HG02973 (cell line): ENCODE results near the gene MAGEH1.
A peak's percentile ranks its signal among the peaks of the same experiment; 100 is the strongest.
"Not testable (repeated sequence)": the region's sequence is repeated elsewhere in the genome, so short reads cannot be mapped to it uniquely, and the experiment has no call there.

Experiments
- ATAC-seq: cut with Tn5 transposase; IDR thresholded peaks from one replicate; pipeline ENCODE4 v1.9.1; 2021; ENCODE audit warnings: moderate library complexity; ENCODE audit not compliant: unreplicated experiment

Gene MAGEH1

DNA sequence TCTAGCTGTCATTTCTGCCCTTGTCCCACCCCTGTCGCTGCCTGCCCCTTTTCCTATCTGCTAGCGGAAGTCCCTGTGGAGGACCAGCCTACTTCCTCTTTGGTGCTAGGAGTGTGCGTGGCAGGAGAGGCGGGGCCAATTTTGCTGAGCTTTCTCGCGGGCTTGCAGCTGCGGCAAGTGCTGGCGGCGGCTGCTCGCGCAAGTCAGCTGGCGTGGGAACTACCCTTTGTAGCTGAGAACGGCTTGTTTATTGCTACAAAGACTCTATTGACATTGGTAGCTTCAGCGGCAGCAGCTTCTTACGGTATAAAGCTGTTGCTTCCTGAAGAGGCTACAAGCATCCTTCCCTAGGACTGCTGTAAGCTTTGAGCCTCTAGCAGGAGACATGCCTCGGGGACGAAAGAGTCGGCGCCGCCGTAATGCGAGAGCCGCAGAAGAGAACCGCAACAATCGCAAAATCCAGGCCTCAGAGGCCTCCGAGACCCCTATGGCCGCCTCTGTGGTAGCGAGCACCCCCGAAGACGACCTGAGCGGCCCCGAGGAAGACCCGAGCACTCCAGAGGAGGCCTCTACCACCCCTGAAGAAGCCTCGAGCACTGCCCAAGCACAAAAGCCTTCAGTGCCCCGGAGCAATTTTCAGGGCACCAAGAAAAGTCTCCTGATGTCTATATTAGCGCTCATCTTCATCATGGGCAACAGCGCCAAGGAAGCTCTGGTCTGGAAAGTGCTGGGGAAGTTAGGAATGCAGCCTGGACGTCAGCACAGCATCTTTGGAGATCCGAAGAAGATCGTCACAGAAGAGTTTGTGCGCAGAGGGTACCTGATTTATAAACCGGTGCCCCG, at the start of gene MAGEH1:
Gene MAGEH1 (plus strand): TSS at position 138 of the 843 bp plus-strand sequence. CDS start 248 bp downstream, at position 386.
- ATAC-seq: peak; percentile 98

GRCh38 chrX:55427079-55427478, 24.8 kb upstream of the MAGEH1 start:
- ATAC-seq: not testable (repeated sequence)

DNA sequence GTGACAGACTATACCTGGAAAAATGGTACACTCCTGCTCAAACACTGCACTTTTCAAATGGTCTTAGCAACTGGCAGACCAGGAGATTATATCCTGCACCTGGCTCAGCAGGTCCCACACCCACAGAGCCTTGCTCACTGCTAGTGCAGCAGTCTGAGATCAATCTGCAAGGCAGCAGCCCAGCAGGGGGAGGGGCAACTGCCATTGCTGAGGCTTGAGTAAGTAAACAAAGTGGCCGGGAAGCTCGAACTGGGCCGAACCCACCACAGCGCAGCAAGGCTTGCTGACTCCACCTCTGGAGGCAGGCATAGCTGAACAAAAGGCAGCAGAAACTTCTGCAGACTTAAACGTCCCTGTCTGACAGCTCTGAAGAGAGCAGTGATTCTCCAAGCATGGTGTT, 8.5 kb upstream of the MAGEH1 start:
- not testable (repeated sequence) for ATAC-seq

- no peak for ATAC-seq
These were observed 1.7 kb upstream of the MAGEH1 start for GRCh38 chrX:55450259-55450658.

DNA sequence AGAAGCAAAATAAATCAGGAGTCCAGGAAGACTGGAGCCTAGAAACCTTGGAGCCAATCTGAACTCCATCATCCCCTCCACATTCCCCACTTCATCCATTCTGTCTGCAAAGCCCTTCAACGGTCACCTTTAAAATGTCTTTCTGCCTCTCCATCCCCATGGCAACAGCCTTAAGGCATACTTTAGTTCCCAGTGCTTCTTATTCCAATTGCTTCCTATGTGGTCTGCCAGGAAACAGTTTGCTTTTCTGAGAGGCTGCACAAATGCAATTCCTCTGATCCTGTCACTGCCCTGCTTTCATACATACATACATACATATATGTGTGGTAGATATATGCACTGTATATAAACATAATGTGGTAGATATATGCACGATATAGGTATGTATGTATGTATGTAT, 786 bp upstream of the MAGEH1 start:
- ATAC-seq: no peak

GRCh38 chrX:55451626-55451989, 319 bp upstream of the MAGEH1 start:
- peak; percentile 27 for ATAC-seq

DNA sequence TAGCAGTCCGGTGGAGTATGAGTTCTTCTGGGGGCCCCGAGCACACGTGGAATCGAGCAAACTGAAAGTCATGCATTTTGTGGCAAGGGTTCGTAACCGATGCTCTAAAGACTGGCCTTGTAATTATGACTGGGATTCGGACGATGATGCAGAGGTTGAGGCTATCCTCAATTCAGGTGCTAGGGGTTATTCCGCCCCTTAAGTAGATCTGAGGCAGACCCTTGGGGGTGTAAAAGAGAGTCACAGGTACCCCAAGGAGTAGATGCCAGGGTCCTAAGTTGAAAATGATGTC, 852 bp downstream of the MAGEH1 start:
- no peak for ATAC-seq

DNA sequence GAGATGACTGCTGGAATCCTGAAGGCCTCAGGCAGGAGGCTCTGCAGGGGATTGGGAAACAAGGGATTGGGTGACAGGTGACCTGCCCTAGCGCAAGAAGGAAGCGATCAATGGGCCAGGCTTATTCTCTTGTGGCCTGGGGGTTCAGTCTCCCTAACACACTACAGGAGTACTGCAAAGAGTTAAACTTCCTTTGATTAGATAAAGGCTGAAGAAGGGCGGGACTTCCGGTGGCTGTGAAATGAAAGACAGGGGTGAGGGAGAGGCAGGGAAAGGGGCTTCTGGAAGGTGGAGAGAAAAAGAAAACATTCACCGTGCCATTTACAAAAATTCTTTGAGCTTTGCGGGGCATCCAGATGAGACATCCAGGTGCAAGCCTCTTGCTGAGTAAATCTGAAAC, 3.8 kb downstream of the MAGEH1 start:
- not testable (repeated sequence) for ATAC-seq

DNA sequence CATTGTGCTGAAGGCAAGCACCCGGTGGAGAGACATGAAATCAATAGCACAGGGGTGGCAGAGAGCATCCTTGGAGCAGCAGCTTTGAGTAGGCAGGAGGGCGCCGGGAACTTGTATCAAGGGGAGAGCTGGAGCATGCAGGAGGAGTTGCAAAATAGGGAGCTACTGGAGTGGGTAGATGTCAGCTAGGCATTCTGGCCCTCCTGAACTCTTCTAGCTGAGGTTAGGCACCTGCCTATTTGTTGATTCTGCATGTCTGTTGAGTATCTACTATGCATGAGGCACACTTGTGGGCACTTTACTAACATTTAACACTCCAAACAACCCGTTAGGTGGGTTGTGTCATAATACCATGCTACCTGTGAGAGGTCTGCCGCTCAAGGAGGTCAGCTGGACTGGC, 7.5 kb downstream of the MAGEH1 start:
- ATAC-seq: not testable (repeated sequence)

GRCh38 chrX:55459926-55460325, 8.0 kb downstream of the MAGEH1 start:
- ATAC-seq: not testable (repeated sequence)

GRCh38 chrX:55464050-55464449, 12.1 kb downstream of the MAGEH1 start:
- not testable (repeated sequence) for ATAC-seq

- not testable (repeated sequence) for ATAC-seq
These were observed 13.2 kb downstream of the MAGEH1 start for GRCh38 chrX:55465108-55465507.

GRCh38 chrX:55465791-55466190, 13.9 kb downstream of the MAGEH1 start:
- ATAC-seq: not testable (repeated sequence)

GRCh38 chrX:55479956-55480355, 28.0 kb downstream of the MAGEH1 start:
- ATAC-seq: not testable (repeated sequence)

DNA sequence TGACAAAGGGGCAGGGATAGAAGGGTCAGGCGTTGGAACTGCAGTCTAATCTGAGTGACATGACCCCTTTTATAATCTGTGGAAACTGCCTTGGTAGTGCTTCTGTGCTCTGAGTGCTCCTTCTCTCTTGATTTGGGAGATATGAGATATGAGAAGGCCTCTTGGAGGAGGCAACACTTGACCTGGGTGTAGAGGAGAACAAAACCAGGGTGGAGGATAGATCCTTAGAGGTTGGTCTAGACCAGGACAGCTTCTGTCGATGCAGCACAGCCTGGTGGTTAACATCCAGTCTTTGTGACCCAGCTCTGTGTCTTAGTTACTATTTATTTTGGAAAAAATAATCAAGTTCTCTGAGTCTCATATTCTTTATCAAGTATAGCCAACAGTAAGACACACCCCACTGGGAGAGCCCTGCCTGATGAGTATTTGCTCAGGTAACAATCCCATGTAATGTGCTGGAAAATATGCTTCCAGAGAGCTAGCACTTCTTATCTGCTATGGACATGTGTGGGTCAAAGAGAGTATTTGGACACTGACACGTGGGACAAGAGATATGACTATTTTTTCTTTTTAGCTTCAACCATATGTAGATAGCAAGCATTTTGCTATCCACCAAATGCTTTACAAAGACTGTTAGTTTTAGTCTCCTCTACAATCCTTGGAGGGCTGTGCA, 28.6 kb downstream of the MAGEH1 start:
- ATAC-seq: no peak

GRCh38 chrX:55484948-55485347, 33.0 kb downstream of the MAGEH1 start:
- no peak for ATAC-seq

GRCh38 chrX:55486736-55487135, 34.8 kb downstream of the MAGEH1 start:
- ATAC-seq: no peak

GRCh38 chrX:55487143-55487542, 35.2 kb downstream of the MAGEH1 start:
- no peak for ATAC-seq

DNA sequence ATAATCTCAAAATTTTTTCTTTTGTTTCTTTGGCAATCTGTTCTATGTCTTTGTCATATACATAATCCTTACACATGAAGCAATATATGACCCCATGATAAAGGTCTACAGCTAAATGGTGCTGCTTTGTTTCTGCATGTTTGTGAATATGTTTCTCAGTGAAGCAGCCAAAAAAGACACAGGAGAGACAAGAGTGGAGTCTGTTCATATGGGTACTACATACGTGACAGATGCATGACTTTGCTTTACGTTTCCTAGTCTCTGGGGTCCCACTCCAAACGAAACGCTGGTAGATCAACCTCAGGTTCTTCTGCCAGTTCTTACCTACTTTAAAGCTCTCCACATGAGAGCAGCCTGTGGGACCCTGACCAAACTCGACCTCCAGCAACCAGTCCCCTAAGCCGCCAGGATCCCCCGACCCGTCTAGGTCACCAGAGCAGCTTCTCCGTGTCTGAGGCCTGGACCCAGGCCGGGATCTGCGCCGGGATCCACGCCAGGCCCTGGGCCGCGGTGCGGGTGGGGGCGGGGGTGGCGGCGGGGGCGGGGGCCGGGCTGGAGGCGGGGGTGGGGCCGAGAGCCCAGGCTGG, 36.2 kb downstream of the MAGEH1 start:
- ATAC-seq: peak; percentile 7

- peak; percentile 41 for ATAC-seq
These were observed 36.8 kb downstream of the MAGEH1 start for GRCh38 chrX:55488593-55489313.

DNA sequence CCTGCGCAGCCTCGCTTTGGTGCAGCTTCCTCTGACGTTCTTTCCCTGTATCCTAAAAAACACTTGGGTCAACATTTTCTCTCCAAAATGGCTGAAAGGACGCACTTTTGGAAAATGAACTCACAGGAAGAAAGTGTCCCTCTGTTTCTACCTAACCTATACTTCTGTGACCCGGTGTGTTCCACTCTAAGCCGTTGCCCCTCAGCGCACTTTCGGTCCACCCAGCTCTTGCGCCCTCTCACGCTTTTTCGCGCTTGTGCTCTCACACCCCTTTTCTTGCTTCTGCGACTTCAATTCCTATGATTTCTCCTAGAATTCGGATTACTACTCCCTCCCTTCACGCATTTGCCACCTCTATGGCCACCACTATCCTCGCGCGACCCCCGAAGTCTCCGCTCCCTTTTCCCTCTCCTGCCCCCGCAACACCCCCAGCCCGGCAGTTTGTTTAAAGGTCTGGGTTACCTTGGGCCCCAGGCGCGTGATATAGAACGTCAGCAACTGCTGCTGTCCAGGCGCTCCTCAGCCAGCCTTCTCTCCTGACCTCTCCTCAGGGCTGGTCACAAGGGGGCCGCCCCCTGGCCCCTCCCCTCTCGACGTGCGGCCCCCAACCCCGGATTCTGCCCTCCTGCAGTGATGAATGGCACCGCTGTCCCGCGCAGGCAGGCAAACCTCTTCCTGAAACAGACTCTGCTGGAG, 37.5 kb downstream of the MAGEH1 start, which contains the start of gene USP51:
Gene USP51 (minus strand): TSS at position 535 of the 696 bp plus-strand sequence. CDS start 909 bp downstream, outside the sequence.
- ATAC-seq: peak; percentile 61
